ENCODE data around the gene NCBP1.
"Not testable (repeated sequence)": the region's sequence is repeated elsewhere in the genome, so short reads cannot be mapped to it uniquely, and the experiment has no call there.

The NCBP1 gene

DNA sequence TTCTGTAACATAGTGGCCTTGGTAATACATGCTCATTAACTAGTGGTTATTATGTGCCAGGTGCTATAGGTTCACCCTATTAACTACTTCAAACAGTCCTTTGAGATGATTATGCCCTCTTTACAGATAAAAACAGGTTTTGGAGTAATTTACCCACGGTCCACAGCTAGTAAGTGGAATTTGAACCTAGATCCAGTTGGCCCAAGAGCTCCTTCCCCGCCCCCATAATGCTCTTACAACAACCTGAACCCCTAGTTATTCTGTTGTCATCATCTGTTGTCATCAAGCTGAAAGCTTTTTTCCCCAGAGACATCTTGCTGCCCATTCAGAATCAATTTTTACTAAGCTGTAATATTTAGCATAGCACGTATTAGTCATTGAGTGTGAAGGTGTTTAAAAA lies 40.3 kb downstream of the NCBP1 start:
- DNase-seq, result no peak

DNA sequence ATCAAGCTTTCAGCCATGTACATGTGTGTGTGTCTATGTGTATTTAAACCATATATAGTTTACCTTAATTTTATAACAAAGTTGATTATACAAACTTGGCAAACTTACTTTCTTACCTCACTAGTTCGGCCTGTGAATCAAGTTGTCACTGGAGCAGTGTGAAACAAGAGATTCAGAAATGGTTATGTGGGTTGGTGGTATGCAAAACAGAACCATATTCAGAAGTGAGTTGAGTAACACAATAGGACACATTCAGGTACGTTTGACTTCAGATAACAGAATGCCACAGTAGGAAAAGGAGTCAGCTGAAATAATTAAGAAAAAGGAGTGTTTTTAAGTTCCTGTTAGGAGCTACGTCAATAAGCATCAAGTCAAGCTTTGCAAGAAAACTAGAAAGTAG lies 42.0 kb downstream of the NCBP1 start:
- no peak for DNase-seq

DNA sequence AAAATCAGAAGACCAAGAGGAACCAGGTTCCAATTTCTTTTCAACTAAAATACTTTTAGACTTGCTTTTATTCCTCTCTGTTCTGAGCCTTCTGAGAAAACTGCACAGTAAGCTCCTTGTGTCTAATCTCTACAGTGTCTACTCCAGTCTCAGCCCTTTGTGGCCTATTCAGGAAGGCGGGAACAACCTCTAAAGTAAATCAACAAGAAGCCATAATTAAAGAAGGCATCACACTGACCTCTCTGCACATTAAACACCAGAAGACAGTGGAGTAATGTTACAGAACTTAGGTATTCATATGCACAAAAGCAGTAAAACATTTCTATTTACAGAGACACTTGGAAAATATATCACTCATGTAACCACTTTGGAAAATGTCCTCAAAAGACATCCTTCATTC lies 48.6 kb downstream of the NCBP1 start:
- DNase-seq, result no peak

DNA sequence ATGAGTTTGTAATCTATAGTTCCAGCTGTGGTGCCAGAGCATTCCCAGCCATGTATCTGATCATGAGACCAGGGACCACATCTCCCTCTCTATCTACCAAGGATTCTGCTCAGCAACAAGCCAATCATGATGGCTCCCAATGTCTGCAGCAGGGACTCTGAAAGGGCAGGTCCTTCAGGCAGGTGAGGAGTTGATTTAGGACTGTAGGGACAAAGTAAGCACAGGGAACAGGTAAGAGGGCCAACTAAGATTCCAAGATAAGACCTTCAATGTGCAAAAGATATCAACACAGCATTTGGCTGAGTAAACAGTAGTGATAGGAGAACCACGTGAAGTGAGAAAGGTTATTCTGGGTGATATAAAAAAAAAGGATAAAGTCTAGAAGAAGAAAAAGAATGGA lies 55.0 kb downstream of the NCBP1 start:
- DNase-seq, result no peak

DNA sequence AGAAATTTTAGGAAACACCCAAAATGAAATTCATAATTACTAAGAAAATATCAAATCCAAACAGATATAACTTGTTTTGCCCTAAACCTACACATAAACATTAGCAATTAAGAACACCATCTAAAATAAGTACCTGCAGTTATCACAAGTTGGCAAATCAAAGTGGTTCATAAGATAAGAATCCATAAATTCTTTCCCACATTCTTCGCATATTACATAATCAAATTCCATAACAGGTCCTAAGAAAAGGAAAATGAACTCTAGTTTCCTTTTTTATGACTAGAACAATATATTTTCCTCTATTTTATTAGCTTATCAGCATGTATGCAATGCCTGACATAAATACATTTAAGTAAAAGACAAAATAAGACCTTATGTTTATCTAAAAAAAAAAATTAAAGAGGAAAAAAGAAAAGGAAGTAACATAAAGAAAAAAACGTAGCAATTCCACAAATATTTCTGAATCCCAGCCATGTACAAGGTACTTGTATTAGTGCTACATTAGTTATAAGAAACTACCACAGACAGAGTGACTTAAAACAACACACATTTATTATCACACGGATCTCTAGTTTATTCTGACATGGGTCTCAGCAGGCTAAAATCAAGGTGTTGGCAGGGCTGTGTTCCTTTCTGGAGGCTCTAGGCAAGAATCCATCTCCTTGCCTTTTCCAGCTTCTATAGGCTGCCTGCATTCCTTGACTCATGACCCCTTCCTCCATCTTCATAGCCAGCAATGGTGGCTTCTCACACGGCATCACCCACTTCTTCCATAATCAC lies 56.0 kb downstream of the NCBP1 start:
- no peak for DNase-seq

DNA sequence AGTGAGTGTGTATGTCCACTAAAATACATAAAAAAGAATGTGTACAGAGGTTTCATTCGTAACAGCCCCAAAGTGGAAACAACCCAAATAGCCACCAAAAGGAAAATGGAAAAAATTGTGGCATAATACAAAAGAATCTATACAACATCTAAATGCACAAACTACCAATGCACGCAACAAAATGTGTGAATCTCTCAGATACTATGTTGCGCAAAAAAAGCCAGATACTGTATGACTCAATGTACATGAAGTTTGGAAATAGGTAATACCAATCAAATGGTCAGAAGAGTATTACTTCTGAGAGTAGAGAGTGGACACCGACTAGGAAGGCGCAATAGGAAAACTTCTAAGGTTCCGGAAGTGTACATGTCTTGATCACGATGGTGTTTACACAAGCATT lies 61.1 kb downstream of the NCBP1 start:
- DNase-seq, result no peak

DNA sequence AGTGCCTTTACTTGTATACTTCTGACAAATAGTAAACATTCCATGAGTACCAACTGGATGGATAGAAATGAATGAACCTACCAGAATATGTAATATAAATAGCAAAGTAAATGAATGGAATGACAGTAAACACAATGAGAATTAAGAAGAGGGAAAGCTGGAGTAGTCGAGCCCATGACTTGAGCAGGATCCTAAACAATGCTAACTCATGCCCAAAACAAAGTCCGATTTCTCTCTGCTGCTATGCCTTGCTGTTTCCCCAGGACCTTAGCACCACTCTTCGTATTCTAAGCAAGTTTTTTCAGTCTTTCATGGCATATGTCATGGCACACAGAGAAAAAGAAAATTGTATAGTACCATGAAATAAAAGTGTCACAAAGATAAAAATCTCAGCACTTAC lies 61.8 kb downstream of the NCBP1 start:
- no peak for DNase-seq

DNA sequence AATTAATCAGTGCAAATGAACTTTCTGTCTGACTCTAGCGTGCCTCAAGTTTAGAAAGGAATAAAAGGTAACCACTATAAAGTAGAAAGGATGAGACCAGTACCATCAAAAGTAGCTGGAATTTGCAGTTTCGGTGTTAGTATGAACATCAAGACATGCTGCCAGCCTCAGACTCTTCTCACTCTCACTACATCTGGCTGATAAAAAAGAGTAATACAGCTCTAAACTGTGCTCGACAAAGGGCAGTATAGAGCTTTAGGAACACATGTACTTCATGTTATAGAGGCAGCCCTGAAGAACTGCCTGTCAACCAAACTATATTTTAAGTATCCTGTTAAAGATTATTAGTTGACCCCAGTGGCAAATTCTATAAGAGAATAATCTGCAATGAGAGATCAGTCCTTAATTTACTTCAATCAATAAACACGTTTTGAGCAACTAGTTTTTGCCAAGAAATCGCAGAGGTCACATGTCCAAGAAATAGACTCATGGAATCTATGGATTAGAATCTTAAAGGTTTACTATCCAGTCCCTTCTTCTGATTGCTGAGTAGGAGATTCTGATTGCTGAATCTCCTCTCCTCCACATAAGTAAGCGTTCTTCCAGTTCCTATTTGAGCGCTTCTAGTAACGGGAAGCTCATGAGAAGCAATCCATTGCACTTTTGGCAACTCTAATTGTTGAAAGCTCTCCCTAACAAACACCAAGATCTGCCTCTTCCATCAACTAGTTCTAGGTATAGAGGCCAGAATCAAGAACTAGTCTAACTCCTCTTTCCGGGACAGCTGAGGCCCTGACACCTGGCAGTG lies 62.6 kb downstream of the NCBP1 start:
- peak in 1 of 5 experiments; percentile 44 for DNase-seq

DNA sequence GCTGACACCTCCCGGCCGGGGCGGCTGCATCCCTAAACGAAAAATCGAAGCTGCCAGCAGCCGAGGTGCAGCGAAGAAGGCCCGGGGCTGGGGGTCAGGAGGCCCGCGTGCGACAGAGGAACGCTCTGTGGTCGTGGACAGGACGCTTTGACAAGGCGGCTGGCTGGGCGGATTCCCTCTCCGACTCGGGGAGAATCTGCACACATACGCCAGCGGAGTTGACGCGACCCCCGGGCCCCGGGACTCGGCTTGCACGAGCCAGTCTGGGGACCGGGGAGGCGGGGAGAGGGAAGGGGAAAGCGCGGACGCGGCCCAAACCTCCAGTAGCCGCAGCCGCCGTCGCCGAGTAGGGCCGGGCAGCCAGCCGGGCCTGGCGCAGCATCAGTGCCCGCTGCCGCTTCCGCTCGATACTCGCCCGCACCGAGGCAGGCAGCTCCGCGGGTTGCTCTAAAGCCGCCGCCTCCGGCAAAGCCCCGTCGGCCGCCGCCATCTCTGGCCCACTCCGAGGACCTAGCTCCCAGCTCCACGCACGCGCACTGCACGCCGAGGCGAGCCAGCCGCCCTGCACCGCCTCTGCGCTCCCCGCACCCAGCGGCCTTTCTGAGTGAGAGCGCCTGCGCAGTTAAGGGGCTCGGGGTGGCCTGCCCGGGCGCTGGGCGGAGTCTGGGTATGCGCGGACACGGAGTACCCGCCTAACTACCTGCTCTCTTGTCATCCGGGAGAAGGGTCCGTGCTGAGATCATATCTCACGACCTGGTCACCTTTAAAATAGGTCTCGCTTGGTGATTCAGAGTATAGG lies 63.4 kb downstream of the NCBP1 start, which contains the start of gene XPA:
Gene XPA, minus strand, starts transcription at position 538 of the 799 bp plus-strand sequence. Its CDS starts 48 bp downstream, at position 490.
- peak; percentile 93 to 97 (median 96) for DNase-seq

DNA sequence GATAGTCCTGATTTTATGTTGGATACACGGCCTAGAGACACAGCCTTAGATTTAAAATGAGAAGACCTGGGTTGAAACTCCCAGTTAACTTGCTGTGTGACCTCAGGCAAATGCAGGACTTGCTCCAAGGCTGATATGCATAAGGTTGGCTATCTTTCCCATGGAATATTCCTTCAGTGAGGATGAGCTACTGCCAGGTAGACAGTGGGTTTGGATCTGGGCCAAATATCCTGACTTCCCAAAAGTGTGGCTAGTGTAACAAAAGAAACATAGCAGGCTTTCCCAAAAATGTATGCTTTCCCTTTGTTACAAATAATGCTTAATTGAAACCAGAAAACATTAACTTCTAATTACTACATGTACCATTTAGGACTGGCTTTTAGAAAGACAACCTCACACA lies 64.2 kb downstream of the NCBP1 start:
- DNase-seq, result no peak

DNA sequence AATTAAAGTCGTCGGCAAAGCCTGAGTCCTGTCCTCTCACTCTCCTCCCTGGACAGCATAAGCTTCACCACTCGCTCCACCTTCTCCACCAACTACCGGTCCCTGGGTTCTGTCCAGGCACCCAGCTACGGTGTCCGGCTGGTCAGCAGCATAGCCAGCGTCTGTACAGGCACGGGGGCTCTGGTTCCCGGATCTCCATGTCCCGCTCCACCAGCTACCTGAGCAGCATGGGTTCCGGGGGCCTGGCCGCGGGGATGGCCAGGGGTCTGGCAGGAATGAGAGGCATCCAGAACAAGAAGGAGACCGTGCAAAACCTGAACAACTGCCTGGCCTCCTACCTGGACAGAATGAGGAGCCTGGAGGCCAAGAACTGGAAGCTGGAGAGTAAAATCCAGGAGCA lies 65.2 kb downstream of the NCBP1 start:
- DNase-seq, result no peak

DNA sequence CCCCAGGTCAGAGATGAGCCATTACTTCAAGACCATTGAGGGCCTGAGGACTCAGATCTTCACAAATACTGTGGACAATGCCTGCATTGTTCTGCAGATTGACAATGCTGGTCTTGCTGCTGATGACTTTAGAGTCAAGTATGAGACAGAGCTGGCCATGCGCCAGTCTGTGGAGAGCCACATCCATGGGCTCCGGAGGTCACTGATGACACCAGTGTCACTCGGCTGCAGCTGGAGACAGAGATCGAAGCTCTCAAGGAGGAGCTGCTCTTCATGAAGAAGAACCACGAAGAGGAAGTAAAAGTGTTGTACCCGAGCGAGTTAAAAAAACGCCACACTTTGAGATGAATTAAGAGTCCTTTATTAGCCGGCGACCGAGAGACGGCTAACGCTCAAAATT lies 65.7 kb downstream of the NCBP1 start:
- not testable (repeated sequence) for DNase-seq

DNA sequence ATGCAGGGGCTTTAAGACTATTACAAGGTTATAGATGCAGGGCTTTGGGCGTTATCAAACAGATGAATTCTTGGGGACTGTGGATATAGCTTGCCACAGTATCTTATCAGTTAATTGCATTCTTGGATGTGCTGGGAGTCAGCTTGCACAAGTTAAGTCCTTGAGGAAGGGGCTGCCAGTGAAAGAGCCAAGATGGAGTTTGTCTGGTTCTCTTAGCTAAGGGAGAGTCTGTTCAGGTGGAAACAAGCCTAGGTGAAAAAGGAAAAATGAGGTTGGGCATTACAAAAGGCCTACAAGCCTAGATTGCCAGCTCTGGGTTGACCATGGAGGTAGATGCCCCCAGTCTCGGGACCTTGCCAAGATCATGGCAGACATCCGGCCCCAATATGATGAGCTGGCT lies 66.2 kb downstream of the NCBP1 start:
- DNase-seq, result not testable (repeated sequence)

DNA sequence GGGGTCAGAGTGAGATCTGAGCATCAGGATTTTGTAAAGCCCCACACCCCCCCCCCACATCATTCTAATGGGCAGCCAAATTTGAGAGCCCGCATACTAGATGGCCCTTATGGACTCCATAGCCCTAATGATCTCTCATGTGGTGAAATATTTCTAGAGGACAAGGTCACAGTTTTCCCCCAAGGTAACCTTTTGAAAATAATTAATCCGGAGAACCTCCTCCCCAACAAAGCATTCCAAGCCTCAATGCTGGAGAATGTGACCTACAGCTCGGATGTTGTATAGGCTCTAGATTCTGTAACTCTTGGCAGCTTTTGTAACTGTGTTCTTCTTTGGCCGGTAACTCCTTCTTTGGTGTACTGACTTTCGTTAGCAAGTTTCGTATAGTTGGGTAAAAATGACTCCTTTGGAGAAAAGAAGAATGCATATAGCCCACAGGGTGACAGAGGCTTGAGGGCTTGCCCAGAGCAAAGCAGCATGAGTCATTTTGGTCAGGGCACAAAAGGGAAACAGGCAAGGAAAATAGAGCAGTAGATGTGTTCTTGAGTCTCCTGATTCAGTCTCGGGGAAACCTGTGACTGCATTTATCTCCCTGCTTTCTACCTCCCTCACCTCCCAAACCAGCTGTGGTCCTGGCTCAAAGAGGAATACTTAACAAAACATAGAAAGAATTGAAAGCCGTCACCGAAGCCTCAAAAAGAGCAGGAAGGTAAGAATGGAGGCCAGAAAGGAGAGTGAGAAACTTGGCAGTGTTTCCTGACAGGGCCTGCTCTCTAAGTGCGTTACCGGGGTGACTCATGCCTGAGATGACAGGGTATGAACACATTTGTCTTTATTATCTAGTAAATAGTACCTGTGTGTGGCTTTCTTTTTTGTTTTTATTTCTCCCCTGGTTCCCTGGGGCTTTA lies 70.1 kb downstream of the NCBP1 start:
- peak in 1 of 5 experiments; percentile 31 for DNase-seq

DNA sequence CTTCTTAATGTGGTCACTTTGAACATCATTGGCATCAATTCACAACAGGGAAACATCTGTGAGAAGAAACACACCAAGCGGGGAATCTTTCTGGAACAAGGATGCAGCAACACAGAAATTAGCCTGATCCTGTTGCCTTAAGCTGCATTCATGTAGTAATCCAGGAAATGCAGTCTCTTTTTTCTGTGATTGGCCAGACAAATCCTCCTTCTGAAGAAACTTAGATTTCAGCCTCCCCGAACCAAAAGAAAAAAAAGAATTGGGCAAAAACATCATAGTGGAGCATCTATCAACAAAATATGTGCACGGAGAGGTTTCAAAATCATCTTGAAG lies 70.7 kb downstream of the NCBP1 start:
- no peak for DNase-seq

DNA sequence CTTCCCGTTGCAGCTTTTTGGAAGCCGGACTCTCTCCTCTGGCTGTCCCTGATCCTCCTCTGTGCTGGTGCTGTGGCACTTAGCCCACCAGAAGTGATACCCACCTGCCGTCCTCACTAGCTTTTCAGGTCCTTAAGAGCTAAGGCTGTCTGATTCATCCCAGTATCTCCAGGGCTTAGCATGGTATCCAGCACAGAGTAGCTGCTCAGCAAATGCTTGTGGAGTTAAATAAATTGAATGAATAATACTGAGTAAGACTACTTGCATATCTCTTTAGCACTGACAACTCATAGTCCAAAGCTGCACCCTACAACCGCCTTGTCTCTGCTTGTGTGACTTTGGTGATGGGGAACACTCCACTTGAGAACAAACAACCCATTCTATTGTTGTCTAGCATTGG lies 71.2 kb downstream of the NCBP1 start:
- no peak for DNase-seq

DNA sequence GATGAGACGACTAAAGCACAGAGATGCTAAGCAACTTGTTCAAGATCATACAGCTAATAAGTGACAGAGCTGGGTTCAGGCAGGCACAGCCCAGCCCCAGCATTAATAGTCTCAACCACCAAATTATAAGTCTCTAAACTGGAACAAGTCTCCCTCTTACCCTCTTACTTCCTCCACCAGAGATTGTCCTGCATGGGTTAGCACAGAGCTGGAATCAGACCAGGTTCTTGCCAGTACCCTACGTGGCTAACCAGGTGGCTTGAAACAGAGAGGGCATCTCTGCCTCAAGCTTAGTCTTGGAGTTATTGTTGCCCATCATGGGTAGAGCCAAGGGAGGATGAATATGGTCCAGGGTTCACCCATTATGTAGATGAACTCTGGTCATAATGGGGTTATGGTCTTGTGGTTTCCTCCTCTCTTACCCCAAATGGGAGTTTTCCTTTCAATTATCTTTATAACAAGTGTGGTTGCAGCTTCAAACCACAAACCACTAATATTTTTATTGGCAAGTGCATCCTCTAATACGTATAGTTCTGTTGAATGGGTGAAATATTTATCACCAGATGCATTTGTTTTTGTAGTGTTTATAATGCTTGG lies 71.8 kb downstream of the NCBP1 start:
- no peak for DNase-seq

DNA sequence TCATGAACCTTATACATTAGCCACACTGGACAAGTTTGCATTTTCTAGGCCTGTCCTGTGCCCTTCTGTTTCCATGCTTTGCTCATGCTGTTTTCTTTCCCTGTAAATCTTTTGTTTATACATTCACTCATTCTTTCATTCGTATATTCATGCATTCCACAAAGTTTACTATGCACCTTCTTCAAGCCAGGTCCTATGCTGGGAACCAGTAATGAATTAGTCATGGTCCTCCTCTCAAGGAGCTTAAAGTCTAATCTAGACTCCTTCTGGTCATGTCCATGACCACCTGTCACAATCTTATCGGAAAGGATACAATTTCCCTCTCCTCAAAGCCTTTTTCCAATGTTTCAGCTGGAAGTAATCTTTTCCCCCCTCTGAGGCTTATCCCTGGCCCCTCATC lies 72.6 kb downstream of the NCBP1 start:
- DNase-seq, result no peak

DNA sequence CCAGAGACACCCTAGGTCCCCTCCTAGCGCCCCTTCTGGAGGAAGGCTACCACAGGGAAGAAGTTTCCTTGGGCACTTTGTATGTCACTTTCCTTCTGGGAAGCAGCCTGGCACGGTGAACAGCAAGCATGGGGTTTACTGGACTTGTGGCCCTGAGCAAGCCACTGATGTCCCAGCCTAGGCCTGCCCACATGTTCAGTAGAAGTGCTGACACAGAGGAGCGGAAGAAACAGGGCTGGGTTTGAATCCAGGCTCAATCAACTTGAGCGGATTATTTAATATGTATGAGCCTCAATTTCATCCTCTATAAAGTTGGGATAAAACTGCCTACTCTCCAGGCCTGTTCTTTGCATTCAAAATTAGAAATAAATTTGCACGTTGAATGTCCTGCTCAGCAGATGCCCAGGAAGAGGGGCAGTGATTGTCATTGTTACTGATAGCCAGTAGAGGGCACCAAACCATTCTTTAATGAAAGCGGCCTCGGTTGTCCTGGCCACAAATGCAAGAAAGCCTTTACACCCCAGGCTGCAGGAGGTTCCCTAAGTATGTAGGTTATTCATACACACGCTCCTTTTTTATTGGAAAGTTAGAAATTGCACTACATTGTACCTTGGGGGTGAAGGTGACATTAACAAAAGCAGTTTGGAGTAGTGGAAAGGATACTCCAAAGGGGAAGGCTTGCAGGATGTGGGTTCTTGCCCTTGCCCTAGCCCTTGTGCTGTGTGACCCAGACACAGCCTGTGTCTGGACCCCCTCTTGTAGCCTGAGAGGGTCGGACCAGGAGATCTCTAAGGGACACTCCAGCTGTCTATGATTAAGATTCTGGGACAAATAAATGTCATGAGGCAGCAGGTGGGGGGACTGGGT lies 77.0 kb downstream of the NCBP1 start:
- DNase-seq, result peak in 3 of 5 experiments; percentile 12 to 64 (median 38)

DNA sequence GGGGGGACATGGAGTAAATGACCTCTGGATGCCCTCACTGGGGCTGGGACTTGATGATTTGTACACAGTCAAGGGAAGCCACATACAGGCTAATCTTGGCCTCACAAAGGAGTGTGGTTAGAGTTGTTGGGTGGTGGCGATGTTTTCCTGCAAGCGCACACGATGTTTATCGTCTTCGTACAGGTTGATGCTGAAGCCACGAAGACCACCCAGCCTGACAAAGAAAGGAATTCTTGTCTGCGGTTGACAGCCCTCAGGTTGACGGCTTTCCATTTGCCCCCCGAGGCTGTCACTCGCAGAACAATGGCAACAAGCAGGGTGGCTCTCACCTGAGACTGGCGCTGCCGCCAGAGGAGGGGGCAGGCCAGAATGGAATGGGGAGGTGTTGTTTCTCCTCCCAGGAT lies 77.6 kb downstream of the NCBP1 start:
- DNase-seq, result no peak

DNA sequence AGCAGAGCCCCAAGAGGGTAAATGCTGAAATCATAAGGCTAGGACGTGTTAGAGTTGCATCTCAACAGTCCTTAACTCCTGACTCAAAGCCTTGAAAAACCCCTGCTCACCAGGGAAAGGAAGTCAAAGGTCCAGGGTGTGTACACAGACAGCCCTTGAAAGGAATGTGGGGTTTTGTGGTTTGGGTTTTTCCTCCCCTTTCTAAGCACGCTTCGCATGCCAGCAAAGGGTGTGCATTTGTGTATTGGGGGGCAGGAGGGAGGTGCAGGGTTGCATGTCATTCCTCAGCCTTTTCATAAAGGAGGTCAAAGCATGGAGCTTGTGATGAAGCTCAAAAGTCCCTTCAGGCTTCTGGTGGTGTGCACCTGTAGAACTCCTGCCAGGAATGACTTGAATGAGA lies 80.8 kb downstream of the NCBP1 start:
- no peak for DNase-seq

All from T-helper 2 cell (primary cell).